ENCODE results near the gene ANXA10.
A peak's percentile ranks its signal among the peaks of the same experiment; 100 is the strongest.
"Not testable (repeated sequence)": the region's sequence is repeated elsewhere in the genome, so short reads cannot be mapped to it uniquely, and the experiment has no call there.

Gene ANXA10

GRCh38 chr4:168092176-168092712 is at the start of gene ANXA10:
ANXA10 (plus strand) TSS chr4:168092537; CDS start chr4:168092701, 164 bp downstream.
- DNase-seq, result no peak

- no peak for DNase-seq
Measured at GRCh38 chr4:168045354-168045753, 47.0 kb upstream of the ANXA10 start.

GRCh38 chr4:168050002-168050401 is 42.3 kb upstream of the ANXA10 start:
- DNase-seq, result no peak

GRCh38 chr4:168051526-168051925 is 40.8 kb upstream of the ANXA10 start:
- no peak for DNase-seq

- DNase-seq, result peak; percentile 10
Measured at GRCh38 chr4:168057412-168057811, 34.9 kb upstream of the ANXA10 start.

- DNase-seq, result no peak
Measured at GRCh38 chr4:168059251-168059650, 33.1 kb upstream of the ANXA10 start.

- DNase-seq, result no peak
Measured at GRCh38 chr4:168063031-168063430, 29.3 kb upstream of the ANXA10 start.

GRCh38 chr4:168070903-168071302 is 21.4 kb upstream of the ANXA10 start:
- DNase-seq, result no peak

GRCh38 chr4:168071304-168071703 is 21.0 kb upstream of the ANXA10 start:
- no peak for DNase-seq

GRCh38 chr4:168074861-168075260 is 17.5 kb upstream of the ANXA10 start:
- no peak for DNase-seq

- peak; percentile 56 for DNase-seq
Measured at GRCh38 chr4:168076989-168077725, 15.2 kb upstream of the ANXA10 start.

- no peak for DNase-seq
Measured at GRCh38 chr4:168077726-168078239, 14.6 kb upstream of the ANXA10 start.

GRCh38 chr4:168082379-168082778 is 10.0 kb upstream of the ANXA10 start:
- no peak for DNase-seq

- no peak for DNase-seq
Measured at GRCh38 chr4:168095776-168096406, 3.6 kb downstream of the ANXA10 start.

GRCh38 chr4:168096407-168096784 is 4.1 kb downstream of the ANXA10 start:
- no peak for DNase-seq

GRCh38 chr4:168097161-168097560 is 4.8 kb downstream of the ANXA10 start:
- DNase-seq, result no peak

GRCh38 chr4:168098248-168098717 is 5.9 kb downstream of the ANXA10 start:
- DNase-seq, result no peak

- no peak for DNase-seq
Measured at GRCh38 chr4:168099195-168099594, 6.9 kb downstream of the ANXA10 start.

- DNase-seq, result no peak
Measured at GRCh38 chr4:168101026-168101425, 8.7 kb downstream of the ANXA10 start.

- DNase-seq, result no peak
Measured at GRCh38 chr4:168102403-168102802, 10.1 kb downstream of the ANXA10 start.

GRCh38 chr4:168109527-168109926 is 17.2 kb downstream of the ANXA10 start:
- DNase-seq, result no peak

- not testable (repeated sequence) for DNase-seq
Measured at GRCh38 chr4:168113059-168113458, 20.7 kb downstream of the ANXA10 start.

GRCh38 chr4:168118116-168118655 is 25.8 kb downstream of the ANXA10 start:
- no peak for DNase-seq

- DNase-seq, result no peak
Measured at GRCh38 chr4:168119100-168119499, 26.8 kb downstream of the ANXA10 start.
